HG03045 (cell line): Measurements from ENCODE around the gene CCDC88C.
"Not testable (repeated sequence)": the region's sequence is repeated elsewhere in the genome, so short reads cannot be mapped to it uniquely, and the experiment has no call there.

Source experiments
- ATAC-seq: cut with Tn5 transposase; IDR thresholded peaks from one replicate; pipeline ENCODE4 v1.9.1; 2021; ENCODE audit warnings: mild to moderate bottlenecking, moderate library complexity; ENCODE audit not compliant: unreplicated experiment

Gene CCDC88C

DNA sequence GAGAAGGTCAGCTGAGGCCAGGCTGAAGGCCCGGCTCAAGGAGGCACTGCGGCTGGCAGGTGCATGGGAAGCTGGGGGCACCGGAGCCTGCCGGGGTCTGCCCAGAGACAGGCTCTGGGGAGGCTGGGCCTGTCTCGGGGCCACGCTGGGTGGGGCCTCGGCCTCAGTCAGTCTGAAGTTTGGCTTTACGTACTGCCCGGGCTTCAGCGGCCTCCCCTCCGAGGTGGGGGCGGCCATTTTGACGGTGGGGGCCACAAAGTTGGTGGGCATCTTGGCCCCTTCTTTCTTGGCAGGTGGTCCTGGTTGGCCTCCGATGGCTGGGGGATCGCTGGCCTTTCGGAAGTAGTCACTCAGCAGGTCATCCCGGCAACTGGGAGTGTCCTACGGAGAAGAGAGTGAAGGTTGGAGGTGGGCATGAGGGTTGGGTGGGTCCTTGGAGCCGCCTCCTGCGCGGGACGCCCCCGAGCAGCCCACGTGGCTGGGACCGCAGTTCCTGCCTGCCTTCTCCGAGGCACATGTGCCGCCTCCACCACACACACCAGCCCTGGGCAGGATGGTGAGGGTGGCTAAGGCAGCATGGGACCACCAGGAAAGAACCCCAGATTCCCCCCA lies 144.2 kb downstream of the CCDC88C start:
- ATAC-seq = no peak

DNA sequence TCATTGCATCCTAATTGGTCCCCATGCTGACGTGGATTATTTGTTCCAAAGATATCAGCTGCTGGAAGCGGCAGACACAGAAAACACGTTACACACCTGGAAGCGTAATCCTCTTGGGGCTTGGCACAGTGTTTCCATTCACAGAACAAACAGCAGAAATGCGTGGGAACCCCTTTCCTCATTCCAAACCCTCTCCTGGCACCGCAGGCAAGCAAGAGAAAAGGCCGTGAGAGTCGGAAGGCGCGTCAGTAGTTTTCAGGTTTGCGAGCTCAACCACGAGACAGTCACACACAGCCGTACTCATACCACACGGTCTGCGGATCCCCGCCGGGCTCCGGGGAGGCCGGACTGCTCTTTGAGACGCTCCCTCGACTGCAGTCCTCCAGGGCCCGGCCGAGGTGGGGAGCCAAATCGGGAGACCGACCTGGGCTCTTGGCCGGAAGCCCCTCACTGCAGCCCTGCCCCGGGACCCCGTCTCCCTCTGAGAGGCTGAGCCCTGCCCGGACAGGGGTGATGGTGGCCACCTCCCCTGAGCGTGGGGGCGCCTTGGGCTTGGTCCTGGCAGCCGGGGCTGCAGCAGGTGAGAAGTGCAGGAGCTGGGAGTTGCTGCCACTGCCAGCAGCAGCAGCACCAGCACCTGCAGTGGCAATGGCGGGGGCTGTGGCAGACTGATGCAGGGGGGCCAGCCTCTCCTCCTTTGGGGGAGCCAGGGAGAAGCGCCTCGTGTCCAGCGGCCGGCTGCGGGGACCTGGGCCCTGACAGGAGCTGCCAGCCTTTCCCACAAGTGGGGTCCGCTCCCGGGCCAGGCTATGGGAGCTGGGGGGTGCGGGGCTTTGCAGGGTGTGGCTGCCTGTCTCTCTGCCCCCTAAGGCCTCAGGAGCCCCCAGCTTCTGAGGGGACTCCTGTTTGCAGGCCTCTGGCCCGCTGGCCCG lies 145.0 kb downstream of the CCDC88C start:
- no peak for ATAC-seq

DNA sequence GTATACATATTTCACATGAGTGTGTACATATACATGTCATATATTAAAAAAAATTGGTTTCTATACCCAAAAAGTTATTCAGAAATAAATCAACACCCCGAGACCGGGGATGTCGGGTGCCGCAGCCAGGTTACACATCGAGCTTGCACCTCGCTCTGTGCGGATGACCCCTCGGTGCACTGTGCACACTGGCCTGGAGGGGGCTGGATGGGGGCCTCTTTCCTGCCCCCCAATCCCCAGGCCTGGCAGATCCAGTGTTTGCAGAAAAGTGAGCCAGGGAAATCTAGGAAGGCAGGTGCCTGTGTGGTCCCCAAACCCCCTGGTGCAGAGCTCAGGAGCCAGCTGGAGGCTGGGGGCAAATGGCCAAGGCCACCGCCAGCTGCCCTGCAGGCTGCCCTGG lies 146.0 kb downstream of the CCDC88C start:
- ATAC-seq = no peak

DNA sequence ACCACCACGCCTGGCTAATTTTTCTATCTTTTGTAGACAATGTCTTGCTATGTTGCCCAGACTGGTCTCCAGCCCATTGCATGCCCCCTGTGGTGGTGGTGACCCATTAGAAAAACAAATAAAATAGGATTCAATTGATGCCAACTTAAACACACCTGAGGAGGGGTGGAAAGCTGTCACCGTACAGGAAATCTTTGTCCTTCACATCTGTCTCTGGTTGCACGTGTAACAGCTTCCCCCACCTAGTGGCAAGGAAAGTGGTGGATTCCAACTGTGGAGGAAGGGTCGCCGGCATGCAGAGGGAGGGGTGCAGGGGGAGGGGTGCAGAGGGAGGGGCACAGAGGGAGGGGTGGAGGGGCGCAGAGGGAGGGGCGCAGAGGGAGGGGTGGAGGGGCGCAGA lies 147.0 kb downstream of the CCDC88C start:
- ATAC-seq = no peak

DNA sequence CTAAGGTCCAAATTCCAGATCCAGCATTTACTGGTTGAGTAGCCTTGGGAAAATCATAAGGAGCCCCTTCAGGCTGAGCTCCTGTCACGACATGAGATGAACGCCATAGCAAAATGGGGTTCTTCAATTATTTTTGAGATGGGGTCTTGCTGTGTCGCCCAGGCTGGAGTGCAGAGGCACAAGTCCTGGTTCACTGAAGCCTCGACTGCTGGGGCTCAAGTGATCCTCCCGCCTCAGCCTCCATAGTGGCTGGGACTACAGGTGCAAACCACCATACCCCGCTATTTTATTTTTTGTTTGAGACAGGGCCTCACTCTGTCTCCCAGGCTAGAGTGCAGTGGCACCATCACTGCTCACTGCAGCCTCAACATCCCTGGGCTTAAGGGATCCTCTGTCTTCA lies 147.4 kb downstream of the CCDC88C start:
- no peak for ATAC-seq

DNA sequence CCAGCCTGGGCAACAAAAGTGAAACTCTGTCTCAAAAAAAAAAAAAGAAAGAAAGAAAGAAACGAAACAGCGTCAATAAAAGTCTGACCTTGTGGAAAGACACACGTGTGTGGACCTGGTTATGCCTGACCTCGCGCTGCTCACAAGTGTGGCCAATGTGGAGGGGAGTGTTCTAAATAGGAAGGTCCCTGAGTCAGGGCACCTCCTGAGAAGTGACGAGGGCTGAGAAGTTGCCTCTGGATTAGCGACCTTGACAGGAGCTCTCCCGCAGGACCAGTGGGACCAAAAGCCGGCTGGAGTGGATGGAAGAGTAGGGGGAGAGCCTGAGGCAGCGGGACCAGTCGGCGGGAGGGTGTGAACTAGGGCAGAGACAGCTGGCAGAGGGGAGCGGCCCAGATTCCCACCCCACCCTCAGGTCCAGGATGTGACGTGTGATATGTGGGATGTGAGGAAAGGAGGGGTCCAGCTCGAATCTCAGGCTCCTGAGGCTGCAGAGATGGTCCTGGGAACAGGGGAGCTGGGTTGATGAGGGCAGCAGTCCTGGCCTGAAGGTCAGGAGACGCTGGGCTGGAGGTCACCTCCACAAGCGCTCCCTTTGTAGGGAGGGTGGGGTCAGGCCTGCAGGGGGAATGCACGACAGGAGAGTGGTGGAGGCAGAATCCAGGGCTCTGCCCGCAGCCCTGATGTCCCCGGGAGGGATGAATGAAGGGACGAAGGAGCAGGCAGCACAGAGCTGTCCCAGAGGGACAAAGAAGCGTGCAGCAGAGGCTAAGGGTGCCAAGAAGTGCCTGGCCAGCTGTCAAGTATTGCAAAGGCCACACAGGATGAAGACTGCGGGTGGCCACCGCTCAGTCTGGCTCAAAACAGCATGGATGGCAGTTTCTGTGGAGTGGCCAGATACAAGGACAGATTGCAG lies 148.3 kb downstream of the CCDC88C start:
- no peak for ATAC-seq

DNA sequence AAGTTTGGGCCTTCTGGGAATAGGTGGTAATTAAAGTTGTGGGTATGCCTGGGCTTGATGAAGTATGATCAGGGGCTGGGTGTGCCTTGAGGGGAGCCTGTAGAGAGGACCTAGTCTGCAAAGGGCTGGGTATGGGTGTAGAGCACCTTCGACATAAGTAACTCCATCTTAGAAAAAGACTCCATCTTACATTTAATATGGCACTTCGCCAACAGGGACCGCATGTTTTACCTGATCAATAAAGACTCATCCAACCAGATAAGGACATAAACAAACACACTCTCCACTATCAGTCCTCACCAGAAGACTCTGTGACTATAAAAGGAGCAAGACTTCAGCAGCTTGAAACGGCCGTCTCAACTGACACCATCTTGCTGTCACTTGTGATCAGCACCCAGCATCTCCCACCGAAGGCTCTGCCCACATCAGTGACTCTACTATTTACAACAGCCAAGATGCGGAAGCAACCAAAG lies 149.6 kb downstream of the CCDC88C start:
- ATAC-seq = no peak

DNA sequence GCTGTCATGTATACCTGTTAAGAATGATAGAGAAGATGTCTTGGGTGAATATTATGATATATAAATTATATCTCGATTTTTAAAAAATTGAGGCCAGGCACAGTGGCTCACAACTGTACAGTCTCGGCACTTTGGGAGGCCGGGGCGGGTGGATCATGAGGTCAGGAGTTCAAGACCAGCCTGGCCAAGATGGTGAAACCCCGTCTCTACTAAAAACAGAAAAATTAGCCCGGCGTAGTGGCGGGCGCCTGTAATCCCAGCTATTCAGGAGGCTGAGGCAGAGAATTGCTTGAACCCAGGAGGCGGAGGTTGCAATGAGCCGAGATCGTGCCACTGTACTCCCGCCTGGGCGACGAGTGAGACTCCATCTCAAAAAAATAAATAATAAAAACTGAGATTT lies 151.3 kb downstream of the CCDC88C start:
- ATAC-seq = not testable (repeated sequence)

DNA sequence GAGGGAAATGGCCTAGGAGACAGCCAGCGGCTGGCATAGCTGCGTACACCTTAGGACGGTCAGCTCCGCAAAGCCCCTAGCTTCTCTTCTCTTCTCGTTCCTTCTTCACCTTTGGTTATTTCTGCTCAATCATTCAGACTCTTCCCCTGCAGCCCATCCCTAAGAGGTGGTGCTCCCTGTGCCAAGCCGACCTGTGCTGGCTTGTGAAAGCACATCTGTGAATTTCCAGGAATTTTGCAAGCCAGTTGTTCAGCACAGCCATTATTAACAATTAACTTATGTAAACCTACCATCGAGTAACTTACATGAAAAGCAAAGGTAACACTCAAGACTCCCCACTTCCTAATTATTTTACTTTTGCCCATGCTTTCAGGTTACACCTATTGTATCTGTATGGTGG lies 152.2 kb downstream of the CCDC88C start:
- no peak for ATAC-seq

DNA sequence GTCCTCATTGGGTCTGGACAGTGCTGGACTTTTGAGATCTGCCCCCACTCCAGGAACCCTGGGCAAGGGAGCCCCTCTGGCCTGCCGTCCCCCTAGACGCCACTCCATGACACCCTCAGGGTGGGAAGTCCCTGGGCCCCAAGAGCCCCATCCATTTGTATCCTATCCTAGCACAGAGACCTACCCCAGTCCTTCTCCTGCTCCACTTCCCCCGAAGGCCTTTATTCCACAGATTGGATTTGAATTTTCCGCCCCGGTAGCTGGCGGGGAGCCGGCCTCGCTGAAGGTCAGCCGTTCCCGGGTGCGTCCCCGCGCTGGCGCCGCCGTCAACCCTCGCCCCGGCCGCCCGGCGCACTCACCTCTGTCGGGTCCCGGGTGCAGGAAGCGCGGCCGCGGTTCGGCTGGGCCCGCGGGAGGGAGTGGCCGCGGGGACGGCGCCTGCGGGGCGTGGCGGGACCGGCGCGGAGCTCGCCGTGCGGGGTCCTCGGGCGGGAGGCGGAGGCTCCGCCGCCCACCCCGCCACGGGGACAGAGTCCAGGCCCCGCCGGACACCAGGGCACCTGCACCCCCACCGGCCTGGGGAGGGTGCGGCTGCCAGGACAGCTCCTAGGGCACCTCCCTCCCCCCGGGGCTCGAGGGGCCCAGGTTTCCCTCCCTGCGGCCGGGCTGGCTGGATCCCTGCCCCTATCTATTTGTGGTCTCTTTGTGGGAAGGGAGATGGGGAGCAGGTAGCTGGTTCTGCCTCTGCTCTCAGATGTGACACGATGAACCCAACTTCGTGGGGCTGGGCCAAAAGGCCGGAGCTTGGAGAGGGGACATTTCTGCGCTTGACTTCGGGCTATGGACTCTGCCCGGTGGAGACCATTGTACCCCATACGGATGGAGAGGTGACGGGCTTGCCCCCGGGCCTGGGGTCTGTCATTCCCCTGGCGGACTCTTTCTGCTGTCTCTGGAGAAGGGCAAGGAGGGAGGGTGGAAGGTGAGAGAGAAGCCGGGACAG lies 153.2 kb downstream of the CCDC88C start:
- ATAC-seq = no peak

DNA sequence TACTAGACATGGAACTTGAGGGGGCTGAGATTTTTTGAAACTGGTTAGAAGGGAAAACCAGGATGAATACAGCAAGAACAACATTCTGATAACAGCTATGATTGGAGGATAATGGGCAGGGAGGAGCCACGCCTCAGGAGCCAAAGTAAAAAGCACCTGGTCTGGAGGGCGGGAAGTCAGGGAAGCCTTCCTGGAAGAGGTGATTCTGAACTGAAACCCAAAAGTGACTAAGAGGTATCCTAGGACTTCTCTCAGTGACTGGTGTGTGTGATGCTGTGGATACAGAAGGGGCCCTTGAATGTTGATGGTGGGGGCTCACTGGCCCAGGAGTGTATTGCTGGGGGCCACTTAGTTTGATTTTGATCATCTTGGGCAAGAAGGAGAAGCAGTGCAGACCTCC lies 154.3 kb downstream of the CCDC88C start:
- no peak for ATAC-seq

DNA sequence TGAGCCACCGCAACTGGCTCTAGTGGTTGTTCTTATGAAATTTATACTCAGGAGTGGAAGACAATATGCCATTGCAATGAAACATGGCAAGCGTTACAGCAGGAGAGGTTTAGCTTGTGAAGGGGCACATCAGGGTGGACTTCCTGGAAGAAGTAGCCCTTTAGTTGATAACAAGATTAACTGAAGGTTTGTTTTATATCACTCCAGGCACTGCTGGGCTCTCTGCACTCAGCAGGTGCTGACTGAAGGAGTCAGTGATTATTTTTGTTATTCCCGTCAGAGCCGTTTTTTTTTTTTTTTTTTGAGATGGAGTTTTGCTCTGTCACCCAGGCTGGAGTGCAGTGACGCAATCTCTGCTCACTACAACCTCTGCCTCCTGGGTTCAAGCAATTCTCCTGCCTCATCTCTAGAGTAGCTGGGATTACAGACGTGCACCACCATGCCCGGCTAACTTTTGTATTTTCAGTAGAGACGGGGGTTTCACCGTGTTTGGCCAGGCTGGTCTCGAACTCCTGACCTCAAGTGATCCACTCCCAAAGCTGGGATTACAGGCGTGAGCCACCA lies 155.6 kb downstream of the CCDC88C start:
- no peak for ATAC-seq

DNA sequence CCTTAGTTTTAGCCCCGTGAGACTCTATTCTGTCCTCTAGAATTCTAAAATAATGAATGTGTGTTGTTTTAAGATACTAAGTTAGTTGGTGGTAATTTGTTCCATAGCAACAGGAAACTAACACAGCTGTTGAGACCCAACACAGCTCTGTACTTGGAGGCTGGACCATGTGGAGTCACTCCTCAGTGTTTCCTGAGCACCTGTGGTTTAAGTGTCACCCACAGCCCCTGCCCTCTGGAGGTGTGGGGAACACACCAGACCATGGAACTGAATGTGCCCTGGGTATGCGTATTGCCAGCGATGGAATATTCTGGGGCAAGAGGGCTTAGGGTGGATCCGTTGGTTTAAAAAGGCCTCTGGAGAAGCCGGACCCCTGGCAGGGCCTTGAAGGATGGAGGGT lies 156.5 kb downstream of the CCDC88C start:
- no peak for ATAC-seq

DNA sequence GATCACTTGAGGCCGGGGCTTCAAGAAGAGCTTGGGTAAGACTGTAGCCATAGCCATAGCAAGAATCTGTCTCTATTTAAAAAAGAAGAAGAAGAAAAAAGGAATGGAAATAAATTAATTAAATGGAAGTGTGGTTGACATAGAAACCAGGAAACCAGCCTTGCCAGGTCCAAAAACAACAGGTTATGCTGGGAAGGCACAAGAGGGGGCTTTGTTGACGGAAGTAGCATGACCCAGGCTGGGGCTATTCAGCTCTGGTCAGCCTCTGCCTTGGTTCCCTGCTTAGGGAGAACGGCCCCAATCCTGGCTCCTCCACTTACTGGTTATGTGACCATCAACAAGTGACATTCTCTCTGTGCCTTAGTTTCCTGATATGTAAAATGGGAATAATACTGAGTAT lies 158.7 kb downstream of the CCDC88C start:
- no peak for ATAC-seq

DNA sequence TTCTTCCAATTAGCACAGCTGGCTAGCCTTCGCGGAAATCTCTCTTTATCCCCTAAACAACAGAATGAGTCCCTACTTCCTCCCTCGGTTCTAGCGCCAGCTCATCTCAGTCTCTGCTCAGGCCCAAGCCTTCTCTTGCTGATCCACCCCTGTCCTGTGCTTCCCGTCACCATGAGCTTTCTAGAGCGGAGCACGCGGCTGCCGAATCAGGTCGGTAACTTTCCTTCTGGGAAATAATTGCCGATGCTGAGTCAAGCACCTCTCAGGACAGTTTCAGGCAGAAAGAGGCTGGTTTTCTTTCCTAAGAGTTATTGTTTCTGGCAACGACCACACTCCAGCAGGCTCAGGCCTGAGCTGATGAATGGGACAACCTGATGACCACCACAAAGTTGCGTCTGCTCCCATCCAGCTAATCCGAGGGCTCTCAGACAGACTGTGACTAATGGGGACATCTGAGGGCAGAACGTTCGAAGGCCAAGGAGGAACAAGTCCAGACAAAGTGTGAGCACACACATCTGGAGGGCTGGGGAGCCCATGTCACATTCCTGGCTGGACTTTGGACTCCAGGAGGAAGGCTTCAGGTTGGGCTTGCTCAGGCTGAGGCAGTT lies 159.5 kb downstream of the CCDC88C start:
- ATAC-seq = no peak

DNA sequence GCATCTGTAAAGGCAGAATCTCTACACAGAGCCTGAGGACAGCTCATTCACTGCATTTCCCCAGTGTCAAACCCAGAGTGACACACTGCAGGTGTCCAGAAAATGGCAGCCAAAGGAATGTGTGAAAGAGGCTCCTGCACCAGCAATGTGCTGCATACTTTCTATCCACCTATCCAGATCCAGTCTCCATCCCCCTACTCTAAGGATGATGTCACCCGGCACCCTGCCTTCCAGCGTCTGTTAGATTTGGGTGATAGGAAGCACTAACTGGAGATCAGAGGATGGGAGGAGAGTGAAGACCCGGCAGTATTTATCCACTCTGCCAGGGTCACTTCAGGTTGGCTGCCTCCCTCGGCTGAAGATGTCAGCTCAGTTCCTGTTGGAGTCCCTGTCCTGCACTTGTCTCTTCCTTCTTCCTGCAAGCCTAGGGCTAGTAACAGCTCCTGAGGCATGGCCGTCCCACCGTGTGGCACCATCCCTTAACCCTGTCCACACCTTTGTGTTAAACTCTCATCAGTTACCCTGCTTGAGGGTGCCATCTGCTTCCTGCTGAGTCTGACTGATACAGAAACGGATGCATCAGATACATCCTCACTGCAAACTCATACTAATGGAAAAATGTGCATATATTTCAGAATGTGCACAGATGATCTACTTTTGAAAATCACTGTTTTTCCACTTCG lies 160.2 kb downstream of the CCDC88C start:
- no peak for ATAC-seq

DNA sequence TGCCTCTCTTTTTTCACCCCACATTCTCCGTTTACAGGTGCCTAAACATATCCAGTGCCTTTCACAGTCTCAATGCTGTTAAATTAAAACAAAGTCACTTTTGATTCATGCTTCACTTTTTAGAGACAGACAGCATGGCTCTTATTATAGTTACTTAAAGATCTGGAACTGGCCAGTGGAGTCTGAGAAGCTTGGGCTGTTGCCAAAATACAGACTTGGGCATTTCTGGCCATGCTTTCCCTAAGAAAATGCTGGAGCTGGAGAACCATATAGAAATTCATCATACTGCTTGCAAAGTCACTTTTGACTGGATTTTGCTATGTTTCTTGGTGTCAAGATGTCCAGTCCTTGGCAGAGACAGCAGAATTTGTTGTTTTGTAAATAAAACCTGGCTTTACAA lies 161.0 kb downstream of the CCDC88C start:
- ATAC-seq = no peak

DNA sequence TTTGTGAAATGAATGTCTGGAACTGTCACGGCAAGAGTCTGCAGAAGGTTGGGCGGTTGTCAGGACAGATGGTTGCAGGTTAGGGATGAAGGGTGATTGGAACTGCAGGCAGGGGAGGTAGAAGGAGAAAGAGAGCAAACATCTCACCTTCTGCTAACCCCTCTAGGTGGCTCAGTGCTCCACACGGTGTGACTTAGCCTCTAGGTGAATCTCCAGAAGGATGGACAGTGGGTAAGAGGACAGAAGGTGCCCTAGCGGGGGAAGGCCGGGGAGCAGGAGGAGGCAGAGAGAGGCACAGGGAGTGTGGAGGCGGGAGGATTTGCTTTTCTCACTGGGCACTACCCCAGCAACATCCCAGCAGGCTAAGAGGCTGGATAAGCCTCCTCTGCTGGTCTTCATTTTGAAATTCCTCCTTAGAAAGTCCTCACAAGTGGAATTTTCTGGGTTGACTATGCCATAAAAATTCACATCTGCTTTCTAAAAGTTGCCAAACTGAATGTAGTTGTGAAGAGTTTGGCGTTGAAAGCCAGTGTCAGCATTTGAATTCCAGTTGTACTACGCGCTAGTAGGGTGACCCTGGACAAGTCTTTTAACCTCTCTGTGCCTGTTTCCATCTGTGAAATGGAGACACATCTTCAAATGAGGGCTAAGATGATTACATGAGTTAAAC lies 162.5 kb downstream of the CCDC88C start:
- ATAC-seq = no peak
